NCI-H146 (cell line): ENCODE measurements around the gene CRTAP.
"Not testable (repeated sequence)": the region's sequence is repeated elsewhere in the genome, so short reads cannot be mapped to it uniquely, and the experiment has no call there.

Experiments
- DNase-seq: peaks from one replicate; lab custom pipeline; 2025; lab: John Stamatoyannopoulos, UW

CRTAP gene

GRCh38 chr3:33099701-33100100 is 14.1 kb upstream of the CRTAP start:
- no peak for DNase-seq

DNA sequence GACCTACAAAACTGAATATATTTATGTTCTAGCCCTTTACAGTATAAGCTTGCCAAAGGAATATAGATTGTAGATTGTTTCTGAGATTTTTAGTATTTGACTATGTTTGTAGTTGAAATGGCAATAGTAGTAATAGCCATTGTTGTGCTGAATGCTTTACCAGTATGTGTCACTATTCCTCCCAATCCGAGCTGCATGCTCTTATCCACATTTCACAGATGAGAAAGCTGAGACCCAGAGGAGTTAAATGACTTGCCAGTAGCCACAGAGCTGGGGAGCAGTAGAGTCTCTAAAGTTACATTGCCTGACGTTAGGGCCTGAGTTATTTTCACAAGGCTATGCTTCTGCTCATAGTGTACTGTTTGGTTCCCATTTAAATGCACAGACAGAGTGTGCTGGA is 13.6 kb upstream of the CRTAP start:
- no peak for DNase-seq

DNA sequence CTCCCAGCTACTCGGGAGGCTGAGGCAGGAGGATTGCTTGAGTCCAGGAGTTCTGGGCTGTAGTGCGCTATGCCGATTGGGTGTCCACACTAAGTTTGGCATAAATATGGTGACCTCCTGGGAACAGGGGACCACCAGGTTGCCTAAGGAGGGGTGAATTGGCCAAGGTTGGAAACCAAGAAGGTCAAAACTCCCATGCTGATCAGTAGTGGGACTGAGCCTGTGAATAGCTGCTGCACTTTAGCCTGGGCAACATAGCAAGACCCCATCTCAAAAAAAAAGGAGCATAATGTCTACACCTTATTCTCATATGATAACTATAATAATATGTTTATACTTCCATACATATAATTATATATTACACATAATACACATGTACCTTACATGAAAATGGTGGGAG is 10.8 kb upstream of the CRTAP start:
- no peak for DNase-seq

DNA sequence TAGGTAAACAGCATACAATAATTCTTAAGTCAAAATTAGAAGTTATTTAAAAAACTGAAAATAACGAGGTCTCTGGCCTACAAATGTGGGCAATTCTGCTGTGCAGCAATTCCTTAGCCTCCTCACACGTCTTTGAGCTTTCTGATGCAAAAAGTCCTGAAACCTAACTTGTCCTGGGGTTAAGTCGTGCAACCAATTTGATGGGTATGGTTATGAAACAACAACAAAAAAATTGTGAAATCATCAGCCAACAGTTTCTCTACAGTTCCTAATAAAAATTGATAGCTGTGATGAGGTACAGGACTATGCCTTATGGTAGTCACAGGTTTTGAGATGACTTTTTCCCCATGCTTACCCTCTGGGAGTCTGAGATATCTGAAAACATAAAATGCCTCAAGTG is 10.3 kb upstream of the CRTAP start:
- no peak for DNase-seq

DNA sequence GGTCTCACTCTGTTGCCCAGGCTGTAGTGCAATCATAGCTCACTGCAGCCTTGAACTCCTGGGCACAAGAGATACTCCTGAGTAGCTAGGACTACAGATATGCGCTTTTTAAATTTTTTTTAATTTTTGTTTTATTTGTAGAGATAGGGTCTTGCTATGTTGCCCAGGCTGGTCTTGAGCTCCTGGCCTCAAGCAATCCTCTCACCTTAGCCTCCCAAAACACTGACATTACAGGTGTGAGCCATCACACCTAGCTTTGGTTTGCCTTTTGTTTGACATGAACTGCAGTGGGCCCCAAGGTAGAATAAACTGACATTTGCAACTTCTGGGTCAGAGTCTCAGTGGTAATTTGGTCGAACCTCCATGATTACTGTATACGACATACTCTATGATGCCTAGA is 9.0 kb upstream of the CRTAP start:
- DNase-seq = no peak

- DNase-seq = no peak
These were observed 8.4 kb upstream of the CRTAP start for GRCh38 chr3:33105341-33105948.

- DNase-seq = not testable (repeated sequence)
These were observed 7.0 kb upstream of the CRTAP start for GRCh38 chr3:33106854-33107253.

DNA sequence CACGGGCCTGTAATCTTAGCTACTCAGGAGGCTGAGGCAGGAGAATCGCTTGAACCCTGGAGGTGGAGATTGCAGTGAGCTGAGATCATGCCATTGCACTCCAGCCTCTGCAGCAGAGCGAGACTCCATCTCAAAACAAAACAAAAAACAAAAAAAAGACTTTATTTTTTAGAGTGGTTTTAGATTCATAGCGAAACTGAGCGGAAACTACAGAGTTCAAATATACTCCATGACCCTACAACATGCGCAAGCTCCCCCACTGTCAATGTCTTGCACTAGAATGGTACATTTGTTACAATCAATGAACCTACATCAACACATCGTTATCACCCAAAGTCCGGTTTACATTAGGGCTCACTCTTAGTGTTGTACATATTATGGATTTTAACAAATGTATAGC is 2.2 kb upstream of the CRTAP start:
- no peak for DNase-seq

GRCh38 chr3:33114622-33115023 is 809 bp downstream of the CRTAP start:
- DNase-seq = no peak

DNA sequence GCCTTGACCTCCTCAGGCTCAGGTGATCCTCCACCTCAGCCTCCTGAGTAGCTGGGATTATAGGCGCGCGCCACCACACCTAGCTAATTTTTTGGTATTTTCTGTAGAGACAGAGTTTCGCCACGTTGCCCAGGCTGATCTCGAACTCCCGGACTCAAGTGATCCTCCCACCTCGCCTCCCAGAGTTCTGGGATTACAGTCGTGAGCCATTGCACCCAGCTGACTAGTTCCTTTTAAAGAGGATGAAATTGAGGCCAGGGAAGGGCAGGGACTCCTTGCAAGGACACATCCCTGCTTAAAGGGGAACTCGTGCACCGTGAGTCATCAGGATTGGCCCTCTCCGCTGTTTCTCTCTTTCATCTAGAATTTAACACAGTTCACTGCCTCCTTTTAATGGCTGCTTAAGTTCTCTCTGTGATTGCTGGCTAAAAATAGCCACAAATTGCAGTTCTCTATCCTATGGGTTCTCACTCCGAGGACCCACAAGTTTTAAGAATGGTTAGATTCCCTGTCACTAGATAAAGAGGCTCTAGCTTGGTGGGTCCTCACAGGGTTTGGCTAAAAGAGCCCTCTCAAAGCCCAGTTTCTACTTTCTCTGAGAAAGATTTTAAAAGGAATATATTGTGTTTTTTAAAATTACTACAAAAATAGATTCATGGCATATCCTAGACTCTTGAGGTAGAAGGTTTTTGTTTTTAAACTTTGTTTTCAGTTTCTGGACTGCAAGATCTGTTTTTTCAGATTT is 1.4 kb downstream of the CRTAP start:
- DNase-seq = no peak

- DNase-seq = no peak
These were observed 3.6 kb downstream of the CRTAP start for GRCh38 chr3:33117461-33117860.

DNA sequence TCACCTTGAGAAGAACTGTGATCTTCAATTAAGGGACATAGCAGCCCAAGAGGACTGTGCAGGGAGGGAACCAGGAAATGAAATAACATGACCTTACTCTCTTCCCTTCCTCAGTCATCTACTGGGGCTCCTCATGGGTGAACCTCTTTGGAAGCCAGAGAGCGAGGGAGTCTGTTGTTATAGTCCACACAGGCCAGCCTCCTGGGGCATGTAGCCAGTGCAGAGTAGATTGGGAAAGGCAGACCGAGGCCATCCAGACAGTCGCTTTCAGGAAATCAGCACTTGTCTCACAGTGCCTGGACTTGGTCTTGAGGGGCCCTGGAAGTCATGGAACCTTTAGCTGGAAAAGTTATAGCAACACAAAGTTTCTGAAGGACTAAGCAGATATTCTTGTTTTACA is 6.1 kb downstream of the CRTAP start:
- DNase-seq = no peak

DNA sequence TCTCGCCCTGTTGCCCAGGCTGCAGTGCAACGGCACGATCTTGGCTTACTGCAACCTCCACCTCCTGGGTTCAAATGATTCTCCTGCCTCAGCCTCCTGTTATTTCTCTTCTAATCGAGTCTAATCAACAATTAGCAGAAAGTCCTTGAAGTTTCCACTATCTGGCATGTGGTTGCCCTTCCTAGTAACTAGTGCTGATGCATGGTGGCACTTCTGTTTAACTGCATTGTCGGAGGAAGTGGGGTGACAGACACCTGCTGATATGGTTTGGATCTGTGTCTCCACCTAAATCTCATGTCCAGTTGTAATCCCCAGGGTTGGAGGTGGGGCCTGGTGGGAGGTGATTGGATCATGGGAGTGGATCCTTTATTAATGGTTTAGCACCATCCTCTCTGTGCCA is 9.2 kb downstream of the CRTAP start:
- DNase-seq = no peak

- no peak for DNase-seq
These were observed 10.8 kb downstream of the CRTAP start for GRCh38 chr3:33124638-33125037.

DNA sequence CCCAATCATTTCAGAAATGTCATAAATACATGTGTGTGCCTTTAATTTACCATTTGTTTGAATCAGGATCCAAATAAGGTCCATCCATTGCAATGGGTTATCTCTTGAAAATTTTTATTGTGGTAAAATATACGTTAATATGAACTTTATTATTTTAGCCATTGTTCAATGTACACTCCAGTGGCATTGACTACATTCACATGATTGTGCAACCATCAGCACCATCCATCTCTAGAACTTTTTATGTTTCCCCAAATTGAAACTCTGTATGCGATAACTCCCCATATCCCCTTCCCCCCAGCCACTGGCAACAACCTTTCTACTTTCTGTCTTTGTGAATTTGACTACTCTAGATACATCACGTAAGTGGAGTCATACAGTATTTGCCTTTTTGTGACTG is 12.0 kb downstream of the CRTAP start:
- DNase-seq = no peak

DNA sequence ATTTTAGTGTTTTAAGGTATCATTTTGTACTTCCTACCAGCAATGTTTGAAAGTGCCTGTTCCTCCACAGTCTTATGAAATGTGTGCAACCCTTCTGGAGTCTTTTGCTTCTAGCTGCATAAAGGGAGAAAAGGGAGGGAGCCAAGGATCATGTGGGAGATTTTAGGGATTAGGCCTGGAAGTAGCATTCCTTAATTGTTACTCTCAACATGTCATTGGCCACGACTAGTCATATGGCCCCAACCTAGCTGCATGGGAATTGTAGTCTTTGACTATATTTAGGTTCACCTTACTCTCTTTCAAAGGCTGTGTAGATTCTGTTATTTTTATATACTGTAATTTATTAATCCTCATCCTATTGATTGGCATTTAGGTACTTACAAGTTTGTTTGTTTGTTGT is 14.9 kb downstream of the CRTAP start:
- no peak for DNase-seq

DNA sequence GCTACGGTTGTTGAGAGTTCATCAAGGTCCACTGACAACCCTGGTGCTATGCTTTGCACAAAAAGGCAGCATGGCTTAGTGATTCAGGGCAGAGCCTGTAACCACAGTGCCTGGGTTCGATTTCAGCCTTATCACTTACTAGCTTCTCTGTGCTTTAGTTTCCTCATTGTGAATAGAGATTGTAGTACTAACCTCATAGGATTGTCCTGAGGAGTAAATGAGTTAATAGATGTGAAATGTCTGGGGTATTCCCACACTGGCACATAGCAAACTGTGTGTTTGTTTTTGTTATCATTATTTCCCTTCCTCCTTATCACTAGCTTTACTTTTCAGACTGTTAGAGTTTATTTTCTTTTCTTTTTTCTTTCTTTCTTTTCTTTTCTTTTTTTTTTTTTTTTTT is 16.3 kb downstream of the CRTAP start:
- no peak for DNase-seq

- DNase-seq = peak; percentile 58
These were observed 17.7 kb downstream of the CRTAP start for GRCh38 chr3:33131331-33132018.

DNA sequence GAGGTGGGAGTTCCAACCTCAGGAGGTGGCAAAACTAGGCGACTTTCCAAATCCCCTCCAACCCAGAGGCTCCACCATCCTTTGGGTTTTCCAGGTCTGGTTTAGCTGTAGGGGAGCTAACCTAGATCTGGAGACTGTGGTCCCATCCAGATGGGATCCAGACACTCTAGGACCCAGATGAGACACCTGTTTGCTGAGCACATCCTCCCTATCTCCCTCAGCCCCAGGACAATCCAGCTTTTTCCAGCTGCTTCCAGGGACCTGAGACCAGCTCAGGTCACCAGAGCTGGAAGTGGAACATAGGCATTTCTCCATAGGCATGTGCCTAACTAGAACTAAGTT is 18.2 kb downstream of the CRTAP start:
- no peak for DNase-seq

- no peak for DNase-seq
These were observed 20.3 kb downstream of the CRTAP start for GRCh38 chr3:33134026-33134625.

- no peak for DNase-seq
These were observed 23.9 kb downstream of the CRTAP start for GRCh38 chr3:33137691-33138090.

DNA sequence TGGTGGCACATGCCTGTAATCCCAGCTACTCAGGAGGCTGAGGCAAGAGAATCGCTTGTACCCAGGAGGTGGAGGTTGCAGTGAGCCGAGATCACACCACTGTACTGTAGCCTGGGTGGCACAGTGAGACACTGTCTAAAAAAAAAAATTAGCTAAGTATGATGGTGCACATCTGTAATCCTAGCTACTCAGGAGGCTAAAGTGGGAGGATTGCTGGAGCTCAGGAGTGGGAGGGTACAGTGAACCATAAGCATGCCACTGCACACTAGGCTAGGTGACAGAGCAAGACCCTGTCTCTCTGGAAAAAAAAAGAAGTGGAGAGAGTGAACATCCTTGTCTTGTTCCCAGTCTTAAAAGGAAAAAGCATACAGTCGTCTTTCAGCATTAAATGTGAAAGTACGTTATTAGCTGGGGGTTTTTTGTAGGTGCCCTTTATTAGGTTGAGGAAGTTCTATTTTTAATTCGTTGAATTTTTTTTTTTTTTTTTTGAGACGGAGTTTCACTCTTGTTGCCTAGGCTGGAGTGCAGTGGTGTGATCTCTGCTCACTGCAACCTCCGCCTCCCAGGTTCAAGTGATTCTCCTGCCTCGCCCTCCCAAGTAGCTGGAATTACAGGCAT is 25.3 kb downstream of the CRTAP start:
- not testable (repeated sequence) for DNase-seq

DNA sequence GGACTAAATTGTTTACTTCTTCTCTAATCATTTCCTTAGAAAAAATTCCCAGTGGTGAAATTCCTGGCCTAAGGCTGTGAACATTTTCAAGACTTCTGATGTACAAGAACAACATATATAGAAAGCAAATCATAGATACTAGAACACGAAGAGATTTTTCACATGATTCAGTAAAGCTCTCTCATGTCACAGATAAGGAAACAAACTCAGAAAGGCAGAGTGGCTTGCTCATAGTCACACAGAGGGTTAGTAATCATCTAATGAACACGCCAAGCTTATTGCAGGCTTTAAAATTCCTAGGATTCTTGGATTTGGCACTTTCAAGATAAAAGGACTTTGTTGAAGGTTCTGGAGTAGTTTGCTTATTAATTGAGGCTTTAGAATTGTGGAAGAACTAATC is 26.2 kb downstream of the CRTAP start:
- no peak for DNase-seq
